ENCODE results near the gene METAP1. TPM values are rescaled to one million over a fixed set of nuclear protein-coding genes. Genes with fewer than 3 reads are reported as not detected.

METAP1 gene
- 25.2 TPM for total RNA-seq

DNA sequence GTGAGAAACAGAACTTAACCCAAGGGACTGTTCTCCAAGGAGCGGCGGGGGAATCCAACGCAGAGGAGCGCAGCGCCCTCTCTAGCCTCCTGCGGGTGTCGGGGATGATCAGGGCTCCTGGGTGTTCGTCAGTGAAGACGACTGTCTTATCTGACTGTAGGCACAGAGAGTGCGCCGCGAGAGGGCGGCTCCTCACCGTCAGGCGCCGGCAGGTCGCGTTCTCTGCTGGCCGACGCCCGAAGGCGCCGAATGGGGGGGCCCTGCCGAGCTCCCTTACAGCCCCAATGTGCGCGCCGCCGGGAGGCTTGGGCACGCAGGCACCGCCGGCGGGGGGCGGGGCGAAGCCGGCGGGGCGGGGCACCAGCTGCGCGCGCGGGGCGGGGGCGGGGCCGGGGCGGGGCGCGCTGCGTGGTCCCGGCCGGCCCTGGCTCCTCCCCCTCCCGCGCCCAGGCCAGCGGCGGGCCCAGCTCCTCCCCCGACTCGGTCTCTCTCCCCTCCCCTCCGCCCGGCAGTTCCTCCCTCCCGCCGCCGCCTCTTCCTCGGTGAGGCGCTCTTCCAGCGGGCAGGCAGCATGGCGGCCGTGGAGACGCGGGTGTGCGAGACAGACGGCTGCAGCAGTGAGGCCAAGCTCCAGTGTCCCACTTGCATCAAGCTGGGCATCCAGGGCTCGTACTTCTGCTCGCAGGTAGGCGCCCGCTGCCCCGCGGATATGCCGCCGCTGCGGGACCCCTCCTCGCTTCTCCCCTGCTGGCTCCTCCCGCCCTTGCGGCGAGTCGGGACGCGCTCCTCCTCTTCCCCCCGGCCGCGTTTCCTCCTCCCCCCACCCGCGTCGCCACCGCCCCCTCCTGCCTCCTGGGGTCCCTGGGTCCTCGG is at the start of gene METAP1:
TSS of gene METAP1 (plus strand) at position 539 of the 873 bp plus-strand sequence. CDS start at position 572, 33 bp downstream.
- Histone ChIP-seq H3K9me3 (ENCODE audit: low read depth, low read length) (no peaks in the 10 kb centered on the region), H3K27me3 (ENCODE audit: insufficient read depth, low read length) (no peaks in the 10 kb centered on the region), H3K4me3 (ENCODE audit: low read length) (peak within 1 kb of the TSS; percentile 70), H3K4me1 (ENCODE audit: insufficient read depth, low read length) (peaks cover 18% of the 10 kb centered on the region)

DNA sequence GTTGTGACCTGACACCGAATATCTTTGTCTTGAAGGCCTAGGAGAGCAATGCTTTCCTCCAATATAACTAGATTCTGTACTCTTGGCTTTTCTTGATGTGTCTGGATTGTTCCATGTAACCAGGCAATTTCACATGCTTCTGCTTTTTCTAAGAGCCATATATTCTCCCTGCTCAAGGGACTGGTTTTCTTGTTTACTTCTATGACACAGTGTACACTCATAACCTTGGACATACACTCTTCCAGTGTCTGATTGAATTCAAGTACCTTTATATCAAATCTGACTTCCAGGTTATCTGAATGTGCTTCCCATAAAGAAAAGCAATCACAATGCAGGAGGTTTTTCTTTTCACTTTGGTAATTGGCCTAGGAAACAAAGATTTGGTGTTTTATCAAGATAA is 49.2 kb upstream of the METAP1 start:
- no peaks in the 10 kb centered on the region for H3K4me1 ChIP-seq (ENCODE audit: insufficient read depth, low read length)
- no peaks in the 10 kb centered on the region for H3K9me3 ChIP-seq (ENCODE audit: low read depth, low read length)
- no peak overlapping the region for H3K4me3 ChIP-seq (ENCODE audit: low read length)
- no peaks in the 10 kb centered on the region for H3K27me3 ChIP-seq (ENCODE audit: insufficient read depth, low read length)

GRCh38 chr4:98950925-98951324 is 44.6 kb upstream of the METAP1 start:
- H3K4me1 ChIP-seq (ENCODE audit: insufficient read depth, low read length), result no peaks in the 10 kb centered on the region
- H3K9me3 ChIP-seq (ENCODE audit: low read depth, low read length), result no peaks in the 10 kb centered on the region
- no peak overlapping the region for H3K4me3 ChIP-seq (ENCODE audit: low read length)
- no peaks in the 10 kb centered on the region for H3K27me3 ChIP-seq (ENCODE audit: insufficient read depth, low read length)

DNA sequence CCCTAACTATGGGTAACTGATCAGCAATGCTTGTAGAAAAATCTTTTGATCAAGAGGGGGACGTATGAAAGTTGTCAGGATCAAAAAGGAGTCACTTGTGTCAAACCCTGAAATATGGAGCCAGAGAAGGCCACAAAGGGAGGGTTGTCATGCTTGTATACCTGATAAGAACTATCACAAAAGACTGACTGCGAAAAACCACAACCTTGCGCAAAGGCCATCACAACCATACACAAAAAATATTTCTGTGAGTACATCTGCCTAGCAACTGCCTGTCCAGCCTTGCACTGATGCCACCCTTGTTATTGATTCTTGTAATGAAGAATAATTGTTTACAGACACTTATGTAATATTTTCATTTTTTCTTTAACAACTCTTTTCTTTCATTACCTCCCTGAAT is 43.8 kb upstream of the METAP1 start:
- Histone ChIP-seq H3K9me3 (ENCODE audit: low read depth, low read length) (no peaks in the 10 kb centered on the region), H3K4me3 (ENCODE audit: low read length) (no peak overlapping the region), H3K27me3 (ENCODE audit: insufficient read depth, low read length) (no peaks in the 10 kb centered on the region), H3K4me1 (ENCODE audit: insufficient read depth, low read length) (no peaks in the 10 kb centered on the region)

GRCh38 chr4:98955229-98955628 is 40.3 kb upstream of the METAP1 start:
- Histone ChIP-seq H3K4me3 (ENCODE audit: low read length) (no peak overlapping the region), H3K27me3 (ENCODE audit: insufficient read depth, low read length) (no peaks in the 10 kb centered on the region), H3K4me1 (ENCODE audit: insufficient read depth, low read length) (no peaks in the 10 kb centered on the region), H3K9me3 (ENCODE audit: low read depth, low read length) (no peaks in the 10 kb centered on the region)

DNA sequence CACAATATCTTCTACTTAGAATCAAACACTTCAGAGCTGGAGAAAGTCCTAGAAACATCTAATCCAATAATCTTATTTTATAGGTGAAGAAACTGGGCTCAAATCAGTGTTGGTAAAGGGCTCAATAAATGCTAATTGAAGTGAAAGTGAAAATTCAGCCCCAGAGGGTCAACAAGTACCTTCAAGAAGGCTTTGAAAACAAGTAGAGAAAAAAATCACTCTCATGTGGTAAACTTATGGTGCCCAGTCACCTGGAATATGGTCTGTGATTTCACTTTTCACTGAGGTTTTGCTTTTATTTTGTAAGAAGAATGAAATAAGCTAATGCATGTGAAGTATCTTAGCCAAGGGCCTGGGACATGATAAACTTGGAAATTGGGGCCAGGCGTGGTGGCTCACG is 37.5 kb upstream of the METAP1 start:
- no peaks in the 10 kb centered on the region for H3K4me1 ChIP-seq (ENCODE audit: insufficient read depth, low read length)
- no peak overlapping the region for H3K4me3 ChIP-seq (ENCODE audit: low read length)
- H3K9me3 ChIP-seq (ENCODE audit: low read depth, low read length), result no peaks in the 10 kb centered on the region
- H3K27me3 ChIP-seq (ENCODE audit: insufficient read depth, low read length), result no peaks in the 10 kb centered on the region

DNA sequence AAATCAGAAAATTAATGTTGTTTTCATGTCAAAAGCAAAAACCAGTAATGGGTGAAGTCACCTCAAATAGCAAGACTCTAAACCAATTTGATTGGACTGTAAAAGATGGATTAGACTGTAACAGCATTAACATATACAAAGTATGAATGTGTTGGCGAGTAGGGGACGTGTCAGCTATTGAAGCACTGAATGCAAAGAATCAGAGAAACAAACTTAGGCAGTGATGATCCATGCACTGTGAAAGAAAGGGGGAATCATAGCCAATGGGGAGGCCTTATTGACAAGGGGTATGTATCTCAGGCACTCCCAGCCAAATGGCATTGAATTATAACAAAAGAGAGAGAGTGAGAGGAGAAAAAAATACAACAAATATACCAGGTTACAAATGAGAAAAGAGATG is 36.1 kb upstream of the METAP1 start:
- Histone ChIP-seq H3K4me3 (ENCODE audit: low read length) (no peak overlapping the region), H3K4me1 (ENCODE audit: insufficient read depth, low read length) (no peaks in the 10 kb centered on the region), H3K27me3 (ENCODE audit: insufficient read depth, low read length) (no peaks in the 10 kb centered on the region), H3K9me3 (ENCODE audit: low read depth, low read length) (no peaks in the 10 kb centered on the region)

DNA sequence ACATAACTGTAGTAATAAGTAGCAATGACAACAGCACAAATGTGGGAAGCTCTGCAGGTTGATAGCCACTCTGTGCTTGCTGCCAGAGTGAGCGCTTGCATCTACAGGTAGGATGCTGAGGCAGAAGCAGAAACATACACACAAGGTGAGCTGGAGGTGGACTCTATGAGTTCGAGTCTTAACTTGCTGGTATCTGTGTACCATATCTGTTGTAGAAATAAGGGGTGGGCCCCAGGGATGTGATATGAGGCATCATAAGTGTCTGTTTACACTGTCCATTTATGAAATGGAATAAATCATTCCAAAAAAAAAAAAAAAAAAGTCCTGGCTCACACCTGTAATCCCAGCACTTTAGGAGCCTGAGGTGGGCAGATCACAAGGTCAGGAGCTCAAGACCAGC is 33.8 kb upstream of the METAP1 start:
- Histone ChIP-seq H3K27me3 (ENCODE audit: insufficient read depth, low read length) (no peaks in the 10 kb centered on the region), H3K4me3 (ENCODE audit: low read length) (no peak overlapping the region), H3K9me3 (ENCODE audit: low read depth, low read length) (no peaks in the 10 kb centered on the region), H3K4me1 (ENCODE audit: insufficient read depth, low read length) (no peaks in the 10 kb centered on the region)

- Histone ChIP-seq H3K9me3 (ENCODE audit: low read depth, low read length) (no peaks in the 10 kb centered on the region), H3K4me3 (ENCODE audit: low read length) (no peak overlapping the region), H3K4me1 (ENCODE audit: insufficient read depth, low read length) (no peaks in the 10 kb centered on the region), H3K27me3 (ENCODE audit: insufficient read depth, low read length) (no peaks in the 10 kb centered on the region)
Measured at GRCh38 chr4:98963538-98964433, 31.7 kb upstream of the METAP1 start.

DNA sequence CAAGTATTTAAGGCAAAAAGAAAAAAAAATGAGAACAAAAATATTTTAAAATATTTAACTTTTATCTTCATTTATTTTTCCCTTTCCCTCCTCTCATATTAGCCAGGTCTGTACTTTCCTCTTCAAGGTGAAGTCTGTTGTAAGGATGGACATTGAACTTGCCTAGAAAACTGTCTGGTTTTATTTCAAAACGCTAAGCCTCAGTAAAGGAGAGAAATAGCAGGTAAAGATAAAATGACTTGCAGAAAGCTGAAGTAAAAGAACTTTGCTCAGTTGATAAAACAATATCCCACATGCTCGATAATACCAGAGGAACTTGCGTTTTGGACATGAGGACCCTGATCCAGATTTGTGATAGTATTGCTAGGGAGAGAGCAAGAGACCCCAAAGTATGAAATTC is 28.6 kb upstream of the METAP1 start:
- Histone ChIP-seq H3K4me3 (ENCODE audit: low read length) (no peak overlapping the region), H3K4me1 (ENCODE audit: insufficient read depth, low read length) (no peaks in the 10 kb centered on the region), H3K27me3 (ENCODE audit: insufficient read depth, low read length) (no peaks in the 10 kb centered on the region), H3K9me3 (ENCODE audit: low read depth, low read length) (no peaks in the 10 kb centered on the region)

DNA sequence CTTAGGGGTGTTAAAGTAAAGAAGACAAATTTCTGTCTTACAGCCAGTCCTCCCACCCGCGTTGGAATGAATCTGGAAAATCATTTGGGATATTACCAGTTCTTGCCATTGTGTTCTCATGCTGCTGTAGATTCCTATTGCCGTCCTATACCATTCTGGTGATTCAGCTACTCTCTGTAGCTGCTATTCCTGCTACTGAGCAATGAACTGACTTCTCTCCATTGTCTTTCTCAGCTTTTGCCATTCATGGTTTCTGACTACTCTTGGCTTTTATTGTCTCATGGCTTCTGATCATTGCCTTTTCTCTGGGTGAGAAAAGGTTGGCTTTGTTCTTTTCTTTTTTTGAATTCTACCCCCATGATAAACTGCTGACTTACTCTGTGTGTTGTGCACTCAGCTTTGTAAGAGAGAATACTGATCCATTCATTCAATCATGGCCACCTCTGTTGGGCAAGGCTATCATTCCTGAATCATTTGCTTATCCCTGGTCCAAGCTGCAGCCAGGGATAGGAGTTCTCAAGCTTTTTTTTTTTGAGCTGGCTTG is 27.7 kb upstream of the METAP1 start:
- no peaks in the 10 kb centered on the region for H3K9me3 ChIP-seq (ENCODE audit: low read depth, low read length)
- no peaks in the 10 kb centered on the region for H3K27me3 ChIP-seq (ENCODE audit: insufficient read depth, low read length)
- no peak overlapping the region for H3K4me3 ChIP-seq (ENCODE audit: low read length)
- H3K4me1 ChIP-seq (ENCODE audit: insufficient read depth, low read length), result no peaks in the 10 kb centered on the region

GRCh38 chr4:98969878-98970785 is 25.4 kb upstream of the METAP1 start:
- no peaks in the 10 kb centered on the region for H3K9me3 ChIP-seq (ENCODE audit: low read depth, low read length)
- no peaks in the 10 kb centered on the region for H3K4me1 ChIP-seq (ENCODE audit: insufficient read depth, low read length)
- H3K27me3 ChIP-seq (ENCODE audit: insufficient read depth, low read length), result no peaks in the 10 kb centered on the region
- no peak overlapping the region for H3K4me3 ChIP-seq (ENCODE audit: low read length)

GRCh38 chr4:98976716-98977115 is 18.8 kb upstream of the METAP1 start:
- Histone ChIP-seq H3K27me3 (ENCODE audit: insufficient read depth, low read length) (no peaks in the 10 kb centered on the region), H3K4me3 (ENCODE audit: low read length) (no peak overlapping the region), H3K4me1 (ENCODE audit: insufficient read depth, low read length) (no peaks in the 10 kb centered on the region), H3K9me3 (ENCODE audit: low read depth, low read length) (no peaks in the 10 kb centered on the region)

DNA sequence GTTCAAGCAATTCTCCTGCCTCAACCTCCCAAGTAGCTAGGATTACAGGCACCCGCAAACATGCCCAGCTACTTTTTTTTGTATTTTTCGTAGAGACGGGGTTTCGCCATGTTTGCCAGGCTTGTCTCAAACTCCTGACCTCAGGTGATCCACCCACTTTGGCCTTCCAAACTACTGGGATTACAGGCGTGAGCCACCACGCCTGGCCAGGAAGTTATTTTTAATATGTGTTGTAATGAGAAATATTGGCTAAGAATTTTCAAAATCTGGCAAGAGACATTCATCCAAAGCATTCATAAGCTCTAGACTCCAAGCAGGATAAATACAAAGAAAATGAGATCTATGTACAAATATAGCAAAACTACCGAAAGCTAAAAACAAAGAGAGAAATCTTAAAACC is 18.0 kb upstream of the METAP1 start:
- Histone ChIP-seq H3K27me3 (ENCODE audit: insufficient read depth, low read length) (peaks cover 4% of the 10 kb centered on the region), H3K9me3 (ENCODE audit: low read depth, low read length) (no peaks in the 10 kb centered on the region), H3K4me1 (ENCODE audit: insufficient read depth, low read length) (no peaks in the 10 kb centered on the region), H3K4me3 (ENCODE audit: low read length) (no peak overlapping the region)
